Calu3 (cell line): ENCODE data around the gene RAP1GAP. TPM values are rescaled to one million over a fixed set of nuclear protein-coding genes. Genes with fewer than 3 reads are reported as not detected.

Source experiments
- BruUV-seq: library from RNA; stranded (reverse); fragments of 400-500 nt; replicated peaks from 2 replicates; lab custom pipeline; 2021; lab: Mats Ljungman, UMichigan
- CTCF ChIA-PET: fragments of 300-600 bp; sonication (Branson Sonifier 250); formaldehyde crosslinking; loops from one replicate; lab custom pipeline; 2022; ENCODE audit warnings: antibody characterized with exemption; lab: Charles Lee
- DNase-seq: peaks from one replicate; pipeline ENCODE4 v3.0.0; 2022
- H3K27ac Mint-ChIP-seq: one replicate; pipeline ENCODE4 v1.8.0; 2022; ENCODE audit warnings: mixed read lengths; ENCODE audit not compliant: unreplicated experiment
- H3K27me3 Mint-ChIP-seq: one replicate; pipeline ENCODE4 v1.8.0; 2022; ENCODE audit warnings: mixed read lengths; ENCODE audit not compliant: unreplicated experiment
- H3K36me3 Mint-ChIP-seq: one replicate; pipeline ENCODE4 v1.8.0; 2022; ENCODE audit warnings: mild to moderate bottlenecking, moderate library complexity, mixed read lengths; ENCODE audit not compliant: insufficient read depth, unreplicated experiment
- H3K4me1 Mint-ChIP-seq: one replicate; pipeline ENCODE4 v1.8.0; 2022; ENCODE audit warnings: mild to moderate bottlenecking, low read depth, mixed read lengths; ENCODE audit not compliant: unreplicated experiment
- H3K4me3 Mint-ChIP-seq: one replicate; pipeline ENCODE4 v1.8.0; 2022; ENCODE audit warnings: mild to moderate bottlenecking, low read depth, moderate library complexity, mixed read lengths; ENCODE audit not compliant: unreplicated experiment
- H3K9me3 Mint-ChIP-seq: one replicate; pipeline ENCODE4 v1.8.0; 2022; ENCODE audit warnings: low read depth, mixed read lengths; ENCODE audit not compliant: unreplicated experiment
- intact Hi-C: fragments of 100-400 bp; cut with micrococcal nuclease; formaldehyde crosslinking; loops from one replicate; pipeline ENCODE4 v1.10.0; 2022; ENCODE audit not compliant: unreplicated experiment
- total RNA-seq: library from RNA; stranded (reverse); gene quantifications from 2 replicates; pipeline ENCODE4 v1.2.3, GENCODE V29; 2022
- TF ChIP-seq, protein P1 (sequence below): fragments of 200-600 bp; IDR thresholded peaks from one replicate; pipeline ENCODE4 v1.8.0; 2022; ENCODE audit warnings: antibody characterized with exemption; ENCODE audit not compliant: unreplicated experiment

The RAP1GAP gene
- total RNA-seq, 1 experiment from 2014 or later = 23.8 TPM

DNA sequence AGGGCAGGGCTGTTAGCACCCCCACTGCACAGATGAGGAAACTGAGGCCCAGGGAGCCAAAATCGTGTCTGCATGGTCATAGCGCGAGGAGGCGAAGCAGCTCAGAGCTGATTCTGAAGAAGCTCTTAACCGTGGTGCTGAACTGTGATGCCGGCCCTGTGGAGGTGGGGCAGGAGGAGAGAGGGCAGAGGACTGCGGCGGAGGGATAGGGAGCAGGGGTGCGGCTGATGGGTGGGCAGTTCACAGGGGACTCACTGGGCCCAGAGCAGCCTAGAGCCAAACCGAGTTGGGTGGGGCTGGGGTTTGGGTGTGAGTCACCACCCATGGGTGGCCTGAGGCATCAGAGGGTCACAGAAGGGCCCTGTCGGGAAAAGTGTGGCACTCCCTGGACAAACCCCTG is 74.7 kb downstream of the RAP1GAP start:
- H3K4me3 Mint-ChIP-seq = no peak overlapping the region
- BruUV-seq = no TSS peak
- intact Hi-C loops = no loop called here
- CTCF ChIA-PET = no interaction called here
- H3K9me3 Mint-ChIP-seq = no peaks in the 10 kb centered on the region
- TF ChIP-seq, protein P1, sequence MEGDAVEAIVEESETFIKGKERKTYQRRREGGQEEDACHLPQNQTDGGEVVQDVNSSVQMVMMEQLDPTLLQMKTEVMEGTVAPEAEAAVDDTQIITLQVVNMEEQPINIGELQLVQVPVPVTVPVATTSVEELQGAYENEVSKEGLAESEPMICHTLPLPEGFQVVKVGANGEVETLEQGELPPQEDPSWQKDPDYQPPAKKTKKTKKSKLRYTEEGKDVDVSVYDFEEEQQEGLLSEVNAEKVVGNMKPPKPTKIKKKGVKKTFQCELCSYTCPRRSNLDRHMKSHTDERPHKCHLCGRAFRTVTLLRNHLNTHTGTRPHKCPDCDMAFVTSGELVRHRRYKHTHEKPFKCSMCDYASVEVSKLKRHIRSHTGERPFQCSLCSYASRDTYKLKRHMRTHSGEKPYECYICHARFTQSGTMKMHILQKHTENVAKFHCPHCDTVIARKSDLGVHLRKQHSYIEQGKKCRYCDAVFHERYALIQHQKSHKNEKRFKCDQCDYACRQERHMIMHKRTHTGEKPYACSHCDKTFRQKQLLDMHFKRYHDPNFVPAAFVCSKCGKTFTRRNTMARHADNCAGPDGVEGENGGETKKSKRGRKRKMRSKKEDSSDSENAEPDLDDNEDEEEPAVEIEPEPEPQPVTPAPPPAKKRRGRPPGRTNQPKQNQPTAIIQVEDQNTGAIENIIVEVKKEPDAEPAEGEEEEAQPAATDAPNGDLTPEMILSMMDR = no peak
- peaks cover 25% of the 10 kb centered on the region for H3K36me3 Mint-ChIP-seq
- peaks cover 6% of the 10 kb centered on the region for H3K4me1 Mint-ChIP-seq
- H3K27ac Mint-ChIP-seq = no peak overlapping the region
- DNase-seq = no peak
- H3K27me3 Mint-ChIP-seq = peaks cover 19% of the 10 kb centered on the region

DNA sequence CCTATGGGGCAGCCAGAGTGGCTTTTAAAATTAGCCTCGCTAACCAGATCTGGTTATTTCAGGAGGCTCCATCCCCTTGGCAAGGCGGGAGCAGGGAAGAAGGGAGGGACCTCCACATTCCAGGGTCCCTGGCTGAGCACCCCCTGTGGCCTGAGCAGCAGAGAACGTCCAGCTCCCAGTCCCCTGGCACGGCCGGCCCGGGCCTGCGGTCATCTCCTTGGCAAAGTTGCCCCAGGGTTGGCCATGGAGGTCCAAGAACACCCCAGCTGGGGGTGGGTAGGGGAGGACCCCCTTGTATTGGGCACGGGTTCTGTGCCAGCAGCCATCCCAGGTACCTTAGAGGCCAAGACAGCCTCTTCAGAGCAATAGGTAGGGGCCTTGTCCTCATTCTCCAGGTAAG is 75.9 kb downstream of the RAP1GAP start:
- CTCF ChIA-PET = interaction anchor here (0.7 kb wide), 1 partner anchor 642 kb away, joined by 4 read pairs; no protein-coding TSS in a partner anchor
- Mint-ChIP-seq H3K9me3 (no peaks in the 10 kb centered on the region), H3K27ac (no peak overlapping the region), H3K27me3 (peaks cover 19% of the 10 kb centered on the region), H3K36me3 (peaks cover 21% of the 10 kb centered on the region), H3K4me1 (peaks cover 8% of the 10 kb centered on the region), H3K4me3 (no peak overlapping the region)
- TF ChIP-seq, protein P1 = no peak
- DNase-seq = no peak
- no TSS peak for BruUV-seq
- intact Hi-C loops = no loop called here

DNA sequence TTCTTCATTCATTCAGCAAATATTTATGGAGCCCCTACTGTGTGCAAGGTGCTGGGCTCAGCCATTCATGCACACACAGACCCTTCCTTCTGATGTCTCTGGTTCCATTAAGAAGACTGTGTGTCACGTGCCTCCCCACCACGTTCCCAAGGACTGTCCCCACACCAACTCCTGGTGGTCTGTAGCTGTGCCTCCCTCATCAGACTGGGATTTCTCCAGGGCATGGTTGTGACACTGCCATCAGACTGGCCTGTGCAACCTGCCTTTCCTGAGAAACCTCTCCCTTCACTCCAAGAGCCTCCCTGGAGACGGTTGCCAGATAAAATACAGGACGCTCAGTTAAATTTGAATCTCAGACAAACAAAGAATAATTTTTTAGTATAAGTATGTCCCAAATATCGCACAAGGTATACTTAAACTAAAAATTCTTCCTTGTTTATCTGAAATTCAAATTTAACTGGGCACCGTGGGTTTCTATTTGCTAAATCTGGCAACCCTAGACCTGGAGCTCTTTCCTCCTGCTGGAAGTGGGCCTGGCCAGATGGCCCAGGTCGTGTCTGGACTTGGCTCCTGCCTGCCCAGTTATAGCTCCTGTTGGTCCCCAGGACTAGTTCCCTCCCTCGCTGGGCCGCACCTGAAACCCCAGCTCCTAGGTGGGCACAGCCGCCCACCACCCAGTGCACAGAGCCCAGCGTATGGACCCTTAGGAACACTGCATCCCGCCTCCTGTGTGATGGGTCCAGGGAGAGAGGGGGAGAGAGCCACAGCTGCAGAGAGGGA is 76.9 kb downstream of the RAP1GAP start:
- BruUV-seq = no TSS peak
- H3K9me3 Mint-ChIP-seq = no peaks in the 10 kb centered on the region
- no peak overlapping the region for H3K27ac Mint-ChIP-seq
- intact Hi-C loops = no loop called here
- H3K4me3 Mint-ChIP-seq = no peak overlapping the region
- CTCF ChIA-PET = no interaction called here
- peaks cover 19% of the 10 kb centered on the region for H3K27me3 Mint-ChIP-seq
- DNase-seq = no peak
- H3K36me3 Mint-ChIP-seq = peaks cover 21% of the 10 kb centered on the region
- TF ChIP-seq, protein P1 = no peak
- H3K4me1 Mint-ChIP-seq = peaks cover 14% of the 10 kb centered on the region

DNA sequence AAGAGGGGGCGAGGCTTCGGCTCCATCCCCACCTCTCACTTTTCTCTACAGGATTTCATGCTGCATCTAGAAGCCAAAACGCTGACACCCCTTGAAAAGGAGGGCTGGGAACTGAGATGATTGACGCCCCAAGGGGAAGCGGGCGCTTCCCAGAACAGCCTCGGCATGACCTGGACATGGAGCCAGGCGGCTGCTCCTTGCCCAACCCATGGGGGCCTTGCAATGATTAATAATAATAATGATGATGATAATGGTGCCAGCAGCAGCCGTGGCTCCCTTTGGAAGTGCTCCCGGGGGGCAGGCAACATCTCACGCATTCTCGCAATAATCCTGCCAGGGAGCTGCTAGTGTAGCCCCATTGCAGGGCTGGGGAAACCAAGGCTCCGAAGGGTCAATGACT is 78.2 kb downstream of the RAP1GAP start:
- Mint-ChIP-seq H3K36me3 (peaks cover 21% of the 10 kb centered on the region), H3K27ac (no peak overlapping the region), H3K4me3 (no peak overlapping the region), H3K4me1 (peaks cover 20% of the 10 kb centered on the region), H3K27me3 (peaks cover 19% of the 10 kb centered on the region), H3K9me3 (no peaks in the 10 kb centered on the region)
- CTCF ChIA-PET = no interaction called here
- no peak for DNase-seq
- TF ChIP-seq, protein P1 = no peak
- BruUV-seq = no TSS peak
- intact Hi-C loops = no loop called here
